Stimulated activated CD4-positive, alpha-beta T cell treated with anti-CD3 and anti-CD28 coated beads, Interleukin-1b, Interleukin-23, amount 100 ng/mL, for 24 hours (primary cell): ENCODE measurements around the gene LCN9.
A peak's percentile ranks its signal among the peaks of the same experiment; 100 is the strongest.

Source experiments
- DNase-seq, 4 experiments: peaks; one replicate each; pipeline ENCODE4 v3.0.0-alpha.2; 2020; ENCODE audit warnings: low read depth in 4 of 4, low spot score in 1 of 4

The LCN9 gene

GRCh38 chr9:135696446-135696845 is 33.3 kb downstream of the LCN9 start:
- DNase-seq, result no peak

- no peak for DNase-seq
Observed at GRCh38 chr9:135697226-135697625, 34.1 kb downstream of the LCN9 start.

GRCh38 chr9:135698236-135698635 is 35.1 kb downstream of the LCN9 start:
- DNase-seq, result no peak

- DNase-seq, result no peak
Observed at GRCh38 chr9:135698767-135699166, 35.7 kb downstream of the LCN9 start.

GRCh38 chr9:135699440-135699839 is 36.3 kb downstream of the LCN9 start, which contains the start of gene SOHLH1:
Gene SOHLH1 (minus strand): TSS chr9:135699481. CDS start chr9:135699467, 14 bp downstream.
- no peak for DNase-seq

- no peak for DNase-seq
Observed at GRCh38 chr9:135700525-135700924, 37.4 kb downstream of the LCN9 start.

- no peak for DNase-seq
Observed at GRCh38 chr9:135701067-135701958, 38.2 kb downstream of the LCN9 start.

GRCh38 chr9:135701959-135702721 is 39.0 kb downstream of the LCN9 start, which contains the start of gene KCNT1:
Gene KCNT1 (plus strand): TSS chr9:135702185. CDS start chr9:135702259, 74 bp downstream.
- DNase-seq, result peak; percentile 12 to 34 (median 28)

GRCh38 chr9:135703726-135704125 is 40.6 kb downstream of the LCN9 start:
- no peak for DNase-seq

- no peak for DNase-seq
Observed at GRCh38 chr9:135704483-135704882, 41.4 kb downstream of the LCN9 start.

GRCh38 chr9:135705376-135705775 is 42.3 kb downstream of the LCN9 start:
- DNase-seq, result no peak

GRCh38 chr9:135706288-135706687 is 43.2 kb downstream of the LCN9 start:
- no peak for DNase-seq

GRCh38 chr9:135707252-135708138 is 44.4 kb downstream of the LCN9 start:
- no peak for DNase-seq

GRCh38 chr9:135708164-135708563 is 45.1 kb downstream of the LCN9 start:
- no peak for DNase-seq

GRCh38 chr9:135711391-135711790 is 48.3 kb downstream of the LCN9 start:
- DNase-seq, result no peak

- no peak for DNase-seq
Observed at GRCh38 chr9:135711881-135712280, 48.8 kb downstream of the LCN9 start.

- DNase-seq, result no peak
Observed at GRCh38 chr9:135712613-135713295, 49.6 kb downstream of the LCN9 start.

- no peak for DNase-seq
Observed at GRCh38 chr9:135714242-135715055, 51.3 kb downstream of the LCN9 start.

GRCh38 chr9:135715056-135715595 is 52.0 kb downstream of the LCN9 start:
- no peak for DNase-seq
